Heart left ventricle (tissue), 16 donors: ENCODE measurements around the gene NGEF. TPM values are rescaled to one million over a fixed set of nuclear protein-coding genes. Genes with fewer than 3 reads are reported as not detected.

Experiments
- ATAC-seq, 4 donors: fragments of 200-7000 bp; cut with Tn5 transposase; one replicate each; pipeline ENCODE4 v1.9.1; 2020 to 2022; ENCODE audit warnings: moderate library complexity in 4 of 4, mild to moderate bottlenecking in 3 of 4, moderate number of reproducible peaks in 1 of 4
- DNase-seq, 5 donors: peaks; one replicate each; pipeline ENCODE4 v3.0.0-alpha.2; 2020
- H3K27ac ChIP-seq, 12 donors: fragments of 200-600 bp; sonication (generic) in 4 of 12; one replicate each; pipeline versions ENCODE4 v1.5.0 to v1.8.0; 2016 to 2022; ENCODE audit warnings: mild to moderate bottlenecking in 2 of 12
- H3K27me3 ChIP-seq, 9 donors: fragments of 200-600 bp; sonication (generic) in 2 of 9; one replicate each; pipeline versions ENCODE4 v1.5.1 to v1.8.0; 2016 to 2022; ENCODE audit warnings: mild to moderate bottlenecking in 3 of 9
- H3K36me3 ChIP-seq, 9 donors: fragments of 200-600 bp; sonication (generic) in 2 of 9; one replicate each; pipeline versions ENCODE4 v1.5.0 to v1.8.0; 2018 to 2022; ENCODE audit warnings: mild to moderate bottlenecking in 2 of 9
- H3K4me1 ChIP-seq, 12 donors: fragments of 200-600 bp; sonication (generic) in 4 of 12; one replicate each; pipeline versions ENCODE4 v1.5.0 to v1.8.0; 2016 to 2022; ENCODE audit warnings: mild to moderate bottlenecking in 3 of 12
- H3K4me3 ChIP-seq, 12 donors: fragments of 200-600 bp; sonication (generic) in 4 of 12; one replicate each; pipeline versions ENCODE4 v1.5.0 to v1.8.0; 2017 to 2022; ENCODE audit warnings: mild to moderate bottlenecking in 9 of 12, moderate library complexity in 4 of 12
- H3K9me3 ChIP-seq, 12 donors: fragments of 200-600 bp; sonication (generic) in 4 of 12; one replicate each; pipeline versions ENCODE4 v1.5.0 to v1.8.0; 2016 to 2022; ENCODE audit warnings: mild to moderate bottlenecking in 1 of 12
- CTCF ChIP-seq, 12 donors: fragments of 200-600 bp; sonication (generic) in 4 of 12; IDR thresholded peaks; one replicate each; pipeline versions ENCODE4 v1.5.0 to v1.8.0; 2018 to 2022; ENCODE audit warnings: antibody characterized with exemption in 12 of 12, mild to moderate bottlenecking in 5 of 12
- POLR2A ChIP-seq, 2 donors: fragments of 450-650 bp; IDR thresholded peaks; one replicate each; pipeline ENCODE4 v1.6.1; 2017; ENCODE audit warnings: antibody characterized with exemption in 2 of 2, mild to moderate bottlenecking in 2 of 2, moderate library complexity in 2 of 2
- WGBS, 4 donors: extraction: QIAGEN DNeasy Blood & Tissue Kit in 2 of 4; methylation state at CpG; one replicate each; pipeline versions ENCODE4 v1.1.5 to v1.1.7; 2013 to 2018; 5-methylcytosine and 5-hydroxymethylcytosine counted together
- intact Hi-C, 10 donors: fragments of 100-400 bp; cut with DNase I; formaldehyde crosslinking; loops; one replicate each; pipeline versions ENCODE4 v1.11.1 to v1.14.2; 2022
- polyA plus RNA-seq, 2 donors: library from polyadenylated mRNA; stranded (reverse); fragments of 200-250 nt; gene quantifications; one replicate each; pipeline ENCODE4 v1.2.3, GENCODE V29; 2013
- total RNA-seq, 9 donors: library from RNA; depleted of rRNA in 2 of 9; stranded (reverse); fragments of >200 nt in 2 of 9; fragmentation: NEBNext Ultra II Directional in 3 of 9; extraction: Animal tissue kit (Norgen Biotek cat#: 25700) in 3 of 9; gene quantifications; one replicate each; pipeline versions ENCODE4 v1.1.0 to v1.2.4, GENCODE V29; 2016 to 2023
- donor health status: ischemic (EF 13 %, LVEDD 7.1; RV severe dilation, severe dysfunction).
- donor health status: healthy with polysubstance abuse.
- donor health status: DM: no; HTN: yes; CAD: no.
- donor health status: DM: no; HTN: no; CAD: no.
- donor health status: ischemic (EF 25% LVEDD 6.9; RV normal size, moderate dysfunction).
- donor health status: ischemic (EF 25% LVEDD 5.7; RV mildly dilated, moderate dysfunction).
- donor health status: healthy.
- donor health status: DM: yes; HTN: yes; CAD: no.
- donor health status: ischemic (EF 35%, LVEDD 5.7; RV mildly dilated, moderate dysfunction).
- donor health status: nonischemic (EF 11% LVEDD 7.7; RV severe dilation, severe dysfunction).
- donor health status: DM: yes; HTN: yes; CAD: no.
- donor health status: PGD.
- donor health status: ischemic (EF 29% LVEDD 5.4; RV normal size, mild dysfunction).
- donor health status: nonischemic (EF 23%, LVEDD 6.1; RV moderate dilation, normal function).

NGEF gene
- total and polyA plus RNA-seq, 11 donors = 0.15 to 0.62 (median 0.42) TPM; not detected in 4

GRCh38 chr2:233048569-233049193 lies 35.6 kb upstream of the NGEF start:
- no peak overlapping the region for H3K27ac ChIP-seq
- no peak for TF ChIP-seq POLR2A (IDR thresholded peaks at IDR 0.05)
- no peak for TF ChIP-seq CTCF (IDR thresholded peaks at IDR 0.05)
- H3K36me3 ChIP-seq = no peaks in the 10 kb centered on the region
- H3K4me1 ChIP-seq = peaks cover 0 to 16% (median 4%) of the 10 kb centered on the region in 12 donors
- H3K27me3 ChIP-seq = peaks cover 0 to 16% (median 0%) of the 10 kb centered on the region in 9 donors
- WGBS, 4 donors = 80 to 85% (median 84%) methylated on average over 10 of the region's 10 CpGs
- DNase-seq (no peak), ATAC-seq (no peak)
- H3K4me3 ChIP-seq = no peak overlapping the region
- intact Hi-C loops = no loop called here
- H3K9me3 ChIP-seq = no peaks in the 10 kb centered on the region

GRCh38 chr2:233047667-233048066 lies 34.6 kb upstream of the NGEF start:
- Histone ChIP-seq H3K27ac (no peak overlapping the region), H3K4me1 (peaks cover 0 to 14% (median 2%) of the 10 kb centered on the region in 12 donors), H3K9me3 (no peaks in the 10 kb centered on the region), H3K27me3 (peaks cover 0 to 7% (median 0%) of the 10 kb centered on the region in 9 donors), H3K36me3 (no peaks in the 10 kb centered on the region), H3K4me3 (no peak overlapping the region)
- no peak for ATAC-seq
- no peak for DNase-seq
- intact Hi-C loops = no loop called here
- TF ChIP-seq CTCF (IDR thresholded peaks at IDR 0.05) = no peak
- TF ChIP-seq POLR2A (IDR thresholded peaks at IDR 0.05) = no peak
- WGBS, 4 donors = 80 to 86% (median 83%) methylated on average over 9 of the region's 9 CpGs

GRCh38 chr2:233047206-233047605 lies 34.1 kb upstream of the NGEF start:
- H3K4me1 ChIP-seq = peaks cover 0 to 10% (median 1%) of the 10 kb centered on the region in 12 donors
- WGBS, 4 donors = 93 to 95% (median 95%) methylated on average over 3 of the region's 3 CpGs
- H3K9me3 ChIP-seq = no peaks in the 10 kb centered on the region
- intact Hi-C loops = no loop called here
- TF ChIP-seq POLR2A (IDR thresholded peaks at IDR 0.05) = no peak
- TF ChIP-seq CTCF (IDR thresholded peaks at IDR 0.05) = no peak
- DNase-seq = no peak
- H3K27ac ChIP-seq = no peak overlapping the region
- no peak for ATAC-seq
- no peak overlapping the region for H3K4me3 ChIP-seq
- H3K36me3 ChIP-seq = no peaks in the 10 kb centered on the region
- H3K27me3 ChIP-seq = peaks cover 0 to 3% (median 0%) of the 10 kb centered on the region in 9 donors

- no peak for TF ChIP-seq CTCF (IDR thresholded peaks at IDR 0.05)
- no peak for TF ChIP-seq POLR2A (IDR thresholded peaks at IDR 0.05)
- intact Hi-C loops = no loop called here
- no peak for ATAC-seq
- no peak overlapping the region for H3K4me3 ChIP-seq
- no peak for DNase-seq
- WGBS, 4 donors = 74 to 78% (median 76%) methylated on average over 9 of the region's 9 CpGs
- H3K36me3 ChIP-seq = no peaks in the 10 kb centered on the region
- no peak overlapping the region for H3K27ac ChIP-seq
- H3K4me1 ChIP-seq = no peaks in the 10 kb centered on the region
- no peaks in the 10 kb centered on the region for H3K9me3 ChIP-seq
- no peaks in the 10 kb centered on the region for H3K27me3 ChIP-seq
These were observed 32.0 kb upstream of the NGEF start for GRCh38 chr2:233044974-233045605.
